GM18951 (cell line): ENCODE measurements around the gene COL13A1.

Experiments used
- POLR2A ChIP-seq: IDR thresholded peaks from 4 replicates; pipeline ENCODE4 v1.6.1; 2011; ENCODE audit warnings: mild to moderate bottlenecking; ENCODE audit not compliant: insufficient read length, insufficient read depth; ENCODE audit errors: extremely low read depth
- in situ Hi-C: fragments of 300-500 bp; cut with MboI; formaldehyde crosslinking; loops from one replicate; pipeline ENCODE4 v1.12.0; 2022; ENCODE audit warnings: low sequenced_read_pairs, mixed read lengths, inconsistent platforms; ENCODE audit not compliant: unreplicated experiment

Gene COL13A1

GRCh38 chr10:69961881-69962745 is 160.4 kb downstream of the COL13A1 start:
- TF ChIP-seq POLR2A, result no peak
- in situ Hi-C loops, result no loop called here

- TF ChIP-seq POLR2A, result no peak
- in situ Hi-C loops, result no loop called here
Observed at GRCh38 chr10:69962746-69963135, 161.0 kb downstream of the COL13A1 start.

GRCh38 chr10:69963178-69963834 is 161.6 kb downstream of the COL13A1 start:
- in situ Hi-C loops, result no loop called here
- no peak for TF ChIP-seq POLR2A

- in situ Hi-C loops, result no loop called here
- TF ChIP-seq POLR2A, result no peak
Observed at GRCh38 chr10:69963835-69964710, 162.4 kb downstream of the COL13A1 start.

GRCh38 chr10:69965086-69965485 is 163.4 kb downstream of the COL13A1 start:
- in situ Hi-C loops, result no loop called here
- no peak for TF ChIP-seq POLR2A

GRCh38 chr10:69965919-69966662 is 164.4 kb downstream of the COL13A1 start:
- no peak for TF ChIP-seq POLR2A
- in situ Hi-C loops, result no loop called here

- TF ChIP-seq POLR2A, result no peak
- in situ Hi-C loops, result no loop called here
Observed at GRCh38 chr10:69968830-69969229, 167.1 kb downstream of the COL13A1 start.

- in situ Hi-C loops, result no loop called here
- TF ChIP-seq POLR2A, result no peak
Observed at GRCh38 chr10:69969977-69970376, 168.3 kb downstream of the COL13A1 start.

GRCh38 chr10:69972981-69973397 is 171.3 kb downstream of the COL13A1 start:
- TF ChIP-seq POLR2A, result no peak
- in situ Hi-C loops, result no loop called here

- no peak for TF ChIP-seq POLR2A
- in situ Hi-C loops, result no loop called here
Observed at GRCh38 chr10:69973678-69974077, 172.0 kb downstream of the COL13A1 start.

GRCh38 chr10:69974551-69975155 is 172.9 kb downstream of the COL13A1 start:
- in situ Hi-C loops, result no loop called here

More at GRCh38 chr10:69974551-69975155, 172.9 kb downstream of the COL13A1 start:
- no peak for TF ChIP-seq POLR2A
